ENCODE measurements around the gene ABCC3. TPM values are rescaled to one million over a fixed set of nuclear protein-coding genes. Genes with fewer than 3 reads are reported as not detected.

ABCC3 gene
- total RNA-seq, 2 experiments from 2014 or later = not detected

GRCh38 chr17:50638966-50639713 is 4.5 kb downstream of the ABCC3 start:
- CTCF ChIA-PET = interaction anchor here (1.1 to 1.4 kb wide), 2 partner anchors 13 to 33 kb away, joined by 3 to 5 read pairs; no protein-coding TSS in a partner anchor
- POLR2A ChIA-PET = interaction anchor here (0.6 kb wide), 1 partner anchor 15 kb away, joined by 4 read pairs; no protein-coding TSS in a partner anchor

GRCh38 chr17:50640686-50641351 is 6.1 kb downstream of the ABCC3 start:
- POLR2A ChIA-PET = no interaction called here
- CTCF ChIA-PET = interaction anchor here (0.9 kb wide), 1 partner anchor 10 kb away, joined by 7 read pairs; no protein-coding TSS in a partner anchor

DNA sequence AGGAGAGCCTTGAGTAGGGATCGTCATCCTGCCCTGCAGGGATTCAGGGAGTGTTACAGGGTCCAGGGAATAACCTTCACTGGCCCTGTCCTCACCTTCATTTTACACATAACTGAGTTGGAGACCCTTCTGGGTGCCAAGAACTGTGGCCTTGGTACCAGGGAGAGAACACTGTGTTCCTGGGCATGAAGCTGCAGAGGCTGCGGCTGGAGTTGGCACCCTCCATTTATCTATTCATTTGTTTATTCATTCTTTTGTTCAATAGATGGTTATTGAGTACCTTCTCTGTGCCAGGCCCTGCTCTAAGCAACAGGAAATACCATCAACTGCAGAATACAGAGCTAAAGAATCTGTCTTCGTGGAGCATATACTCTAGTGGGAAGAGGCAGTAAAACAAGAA is 6.7 kb downstream of the ABCC3 start:
- ChIA-PET POLR2A (no interaction called here), CTCF (interaction anchor here (0.9 kb wide), 1 partner anchor 9 kb away, joined by 7 read pairs; no protein-coding TSS in a partner anchor)

DNA sequence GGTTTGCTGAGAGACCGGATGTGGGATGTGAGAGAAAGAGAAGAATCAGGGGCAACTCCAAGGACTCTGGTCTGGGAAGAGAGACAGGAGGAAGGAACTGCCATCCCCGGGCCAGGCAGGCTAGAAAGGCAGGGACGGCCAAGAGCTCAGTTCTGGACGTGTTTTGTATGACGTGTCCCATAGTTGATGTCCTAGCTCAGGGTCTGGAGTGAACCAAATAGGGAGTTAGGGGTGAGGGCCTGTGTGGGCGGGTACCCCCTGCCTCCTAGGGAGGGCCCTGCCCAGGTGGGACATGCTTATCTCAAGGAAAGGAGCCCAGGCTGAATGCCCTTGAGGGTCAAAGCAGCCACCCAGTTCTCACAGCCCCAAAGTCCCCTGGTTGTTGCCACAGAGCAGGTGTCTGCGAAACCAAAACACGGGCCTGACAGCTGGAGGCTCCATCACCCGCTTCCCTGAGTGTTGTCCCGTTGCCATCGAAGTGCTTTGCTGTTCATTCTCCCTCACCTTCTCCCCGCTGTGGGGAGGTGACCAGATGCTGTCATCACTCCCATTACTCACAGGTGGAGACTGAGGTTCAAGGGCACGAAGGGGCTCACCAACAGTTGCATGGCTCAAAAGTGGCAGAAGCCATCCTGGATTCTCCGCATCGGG is 7.5 kb downstream of the ABCC3 start:
- ChIA-PET POLR2A (no interaction called here), CTCF (no interaction called here)

- CTCF ChIA-PET = no interaction called here
- POLR2A ChIA-PET = no interaction called here
Measured at GRCh38 chr17:50642722-50643656, 8.3 kb downstream of the ABCC3 start.

DNA sequence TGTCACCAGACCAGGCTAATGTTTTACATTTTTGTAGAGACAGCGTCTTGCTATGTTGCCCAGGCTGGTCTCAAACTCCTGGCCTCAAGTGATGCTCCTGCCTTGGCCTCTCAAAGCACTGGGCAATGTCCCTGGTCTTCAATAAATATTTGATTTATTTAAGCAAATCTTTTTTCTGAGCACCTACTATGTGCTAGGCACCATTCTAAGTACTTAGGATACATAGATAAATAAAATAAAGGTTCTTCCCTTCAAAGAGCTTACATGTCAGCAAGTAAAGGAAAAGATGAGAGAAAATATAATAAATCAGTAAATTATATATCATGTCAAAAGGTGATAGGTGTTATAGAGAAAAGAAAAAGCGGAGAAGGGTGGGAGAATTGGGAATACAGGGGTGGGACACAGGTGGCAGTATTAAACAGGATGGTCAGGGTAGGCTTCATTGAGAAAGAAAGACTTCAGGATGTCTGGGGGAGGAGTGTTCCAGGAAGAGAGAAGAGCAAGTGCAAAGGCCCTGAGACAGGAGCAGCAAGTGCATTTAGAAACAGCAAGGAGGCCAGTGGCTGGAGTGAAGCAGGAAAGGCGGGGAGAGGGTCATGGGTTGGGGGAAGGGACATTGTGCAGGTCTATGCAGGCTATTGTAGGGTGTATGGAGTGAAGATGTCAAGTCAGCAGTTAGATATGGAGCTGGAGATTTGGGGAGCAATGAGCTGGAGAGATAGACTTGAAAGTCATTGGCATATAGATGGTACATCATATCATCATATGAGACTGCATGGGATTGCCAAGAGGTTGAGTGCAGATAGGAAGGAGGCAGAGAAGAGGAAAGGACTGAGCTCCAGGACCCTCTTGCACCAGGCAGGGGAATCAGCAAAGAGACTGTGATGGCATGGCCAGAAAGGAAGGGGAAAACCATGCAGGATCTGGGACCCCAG is 11.3 kb downstream of the ABCC3 start:
- CTCF ChIA-PET = interaction anchor here (1.3 kb wide), 1 partner anchor 16 kb away, joined by 3 read pairs; no protein-coding TSS in a partner anchor
- POLR2A ChIA-PET = interaction anchor here (0.7 kb wide), 1 partner anchor 16 kb away, joined by 5 read pairs; no protein-coding TSS in a partner anchor

- POLR2A ChIA-PET = no interaction called here
- CTCF ChIA-PET = interaction anchor here (1.3 kb wide), 1 partner anchor 17 kb away, joined by 3 read pairs; no protein-coding TSS in a partner anchor
Measured at GRCh38 chr17:50647187-50647586, 12.5 kb downstream of the ABCC3 start.

- CTCF ChIA-PET = no interaction called here
- POLR2A ChIA-PET = no interaction called here
Measured at GRCh38 chr17:50649042-50649908, 14.6 kb downstream of the ABCC3 start.

- POLR2A ChIA-PET = no interaction called here
Measured at GRCh38 chr17:50651661-50652060, 17.0 kb downstream of the ABCC3 start.

GRCh38 chr17:50653738-50654137 is 19.1 kb downstream of the ABCC3 start:
- CTCF ChIA-PET = interaction anchor here (1.1 to 1.6 kb wide), 2 partner anchors 28 to 153 kb away, joined by 4 to 6 read pairs; no protein-coding TSS in a partner anchor
- POLR2A ChIA-PET = no interaction called here

More at GRCh38 chr17:50651661-50652060, 17.0 kb downstream of the ABCC3 start:
- CTCF ChIA-PET = no interaction called here

DNA sequence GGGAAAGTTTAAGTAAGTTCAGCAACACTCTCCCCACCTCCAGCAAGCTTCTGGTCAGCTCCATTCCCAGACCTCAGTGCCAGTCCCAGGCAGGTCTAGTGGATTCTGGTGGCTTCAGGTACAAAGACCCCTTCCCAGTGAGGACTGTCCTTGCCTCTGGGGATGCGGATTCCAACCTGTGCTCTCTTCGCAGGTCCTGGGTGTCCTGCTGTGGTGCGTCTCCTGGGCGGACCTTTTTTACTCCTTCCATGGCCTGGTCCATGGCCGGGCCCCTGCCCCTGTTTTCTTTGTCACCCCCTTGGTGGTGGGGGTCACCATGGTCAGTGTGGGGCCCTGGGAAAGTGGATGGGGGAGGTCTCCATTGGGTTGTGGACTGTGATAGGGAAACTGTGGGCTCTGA is 21.8 kb downstream of the ABCC3 start:
- CTCF ChIA-PET = no interaction called here
- POLR2A ChIA-PET = interaction anchor here (0.6 kb wide), 1 partner anchor 1152 kb away, joined by 5 read pairs; no protein-coding TSS in a partner anchor

DNA sequence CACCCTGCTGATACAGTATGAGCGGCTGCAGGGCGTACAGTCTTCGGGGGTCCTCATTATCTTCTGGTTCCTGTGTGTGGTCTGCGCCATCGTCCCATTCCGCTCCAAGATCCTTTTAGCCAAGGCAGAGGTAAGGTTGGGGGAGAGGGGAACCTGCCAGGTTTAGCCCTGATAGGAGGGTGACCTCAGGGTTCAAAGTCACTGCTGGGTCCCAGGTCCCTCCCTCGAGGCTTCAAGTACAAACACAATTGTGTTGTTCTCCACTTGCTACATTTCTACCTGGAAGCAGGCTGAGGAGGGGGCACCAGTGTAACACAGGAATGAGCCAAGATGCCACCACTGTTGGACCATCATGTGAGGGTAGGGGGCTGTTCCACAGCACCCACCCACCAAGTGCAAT is 22.4 kb downstream of the ABCC3 start:
- CTCF ChIA-PET = no interaction called here

GRCh38 chr17:50657627-50658026 is 22.9 kb downstream of the ABCC3 start:
- POLR2A ChIA-PET = interaction anchor here (0.5 kb wide), 1 partner anchor 205 kb away, joined by 3 read pairs; no protein-coding TSS in a partner anchor
- CTCF ChIA-PET = no interaction called here

More for the DNA sequence above, 22.4 kb downstream of the ABCC3 start:
- POLR2A ChIA-PET = no interaction called here

- CTCF ChIA-PET = no interaction called here
- POLR2A ChIA-PET = no interaction called here
Measured at GRCh38 chr17:50658616-50659015, 23.9 kb downstream of the ABCC3 start.

- ChIA-PET CTCF (no interaction called here), POLR2A (no interaction called here)
Measured at GRCh38 chr17:50659179-50659578, 24.5 kb downstream of the ABCC3 start.

DNA sequence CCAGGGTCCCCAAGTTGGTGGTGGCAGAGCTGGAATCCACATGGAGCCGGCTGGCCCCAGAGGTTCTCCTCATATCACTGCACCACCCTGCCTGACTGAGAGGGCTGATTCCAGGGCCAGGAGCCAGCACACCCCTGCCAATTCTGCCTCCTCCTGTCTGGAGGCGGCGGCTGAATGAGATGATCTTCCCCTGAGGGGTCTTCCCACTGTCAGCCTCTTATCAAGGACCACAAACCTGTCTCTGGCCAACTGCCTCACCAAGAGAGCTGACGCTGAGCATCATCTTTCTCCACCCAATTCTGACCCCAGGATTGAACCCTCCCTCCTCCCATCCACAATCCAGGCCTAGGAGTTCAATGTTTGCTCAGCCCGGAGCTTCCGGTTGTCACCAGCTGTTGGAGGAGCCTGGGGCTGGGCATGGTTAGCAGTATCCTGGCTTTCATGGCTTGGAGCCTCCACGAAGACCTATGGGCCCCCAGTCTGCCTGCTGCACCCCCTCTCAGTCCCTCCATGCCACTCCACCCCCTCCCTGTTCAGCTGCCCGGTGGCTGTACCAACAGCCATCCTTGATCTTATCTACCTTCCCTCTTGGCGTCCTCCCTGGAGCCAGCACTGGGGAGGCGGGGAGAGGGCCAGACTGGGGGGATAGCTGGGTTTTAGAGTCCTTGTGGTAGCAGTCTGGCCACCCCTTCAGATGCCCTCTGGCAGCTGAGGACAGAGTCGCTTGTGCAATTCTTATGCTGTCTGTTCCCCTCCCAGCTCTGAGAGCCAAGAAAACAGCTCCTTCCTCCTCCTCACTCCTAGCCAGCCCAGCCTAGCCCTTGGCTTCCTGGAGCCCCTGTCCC is 25.6 kb downstream of the ABCC3 start:
- ChIA-PET POLR2A (no interaction called here), CTCF (no interaction called here)

All from activated CD8-positive, alpha-beta memory T cell treated with anti-CD3 and anti-CD28 coated beads for 36 hours (primary cell).